ENCODE data around the gene UNCX. TPM values are rescaled to one million over a fixed set of nuclear protein-coding genes. Genes with fewer than 3 reads are reported as not detected.

The UNCX gene
- total and polyA plus RNA-seq, 9 of the 15 experiments (the other 6 are each of a cell fraction or from before 2014, with no cell fraction given): not detected

GRCh38 chr7:1275451-1276381 is 43.0 kb downstream of the UNCX start:
- H3K36me3 ChIP-seq (ENCODE audit: control insufficient read depth, insufficient read depth, low read length): no peaks in the 10 kb centered on the region
- no TSS peak for BruUV-seq (replicated peaks)
- DNase-seq (ENCODE audit: extremely low read depth in 1 of 4, low spot score in 3 of 4) (no peak), ATAC-seq (no peak), FAIRE-seq (no peak)
- ChIA-PET POLR2A (no interaction called here), CTCF (ENCODE audit: low intra/inter-chr PET ratio) (no interaction called here)
- H3K9me1 ChIP-seq (ENCODE audit: control insufficient read depth, insufficient read depth, low read length): no peaks in the 10 kb centered on the region
- H3K9ac ChIP-seq (ENCODE audit: insufficient read depth in 1 of 2, low read depth in 2 of 2, low read length in 2 of 2): no peak overlapping the region
- in situ Hi-C loops (cut with MboI) (no loop called here), intact Hi-C loops (cut with micrococcal nuclease) (no loop called here)
- peaks cover 2% of the 10 kb centered on the region; the same call in 1 of the 2 replicates for H3K9me3 ChIP-seq (replicated peaks; ENCODE audit: control insufficient read depth, insufficient read depth, low read depth, low read length)
- H3K27me3 ChIP-seq (ENCODE audit: control insufficient read depth in 2 of 2, insufficient read depth in 2 of 2, low read length in 2 of 2): peaks cover 6 to 40% of the 10 kb centered on the region in 2 experiments; a peak in 3 of 5 replicates
- no peak overlapping the region for H2AFZ ChIP-seq (ENCODE audit: low read depth, low read length)
- no peaks in the 10 kb centered on the region; the same call in 1 of the 2 replicates for H4K20me1 ChIP-seq (replicated peaks; ENCODE audit: control insufficient read depth, insufficient read depth, low read length)
- peaks cover 0 to 16% of the 10 kb centered on the region in 2 experiments; a peak in 2 of 5 replicates for H3K4me1 ChIP-seq (replicated peaks in 1 of 2; ENCODE audit: control insufficient read depth in 2 of 2, insufficient read depth in 2 of 2, low read length in 2 of 2)
- no peak overlapping the region for H3K27ac ChIP-seq (ENCODE audit: extremely low read depth, low read depth, low read length)
- H3K4me2 ChIP-seq (ENCODE audit: insufficient read depth, low read length): no peak overlapping the region
- 18% methylated on average over 40 of the region's 61 CpGs for WGBS (ENCODE audit: insufficient coverage, low coverage, missing lambda C conversion rate)
- H3K79me2 ChIP-seq (ENCODE audit: control insufficient read depth, insufficient read depth, low read length): no peaks in the 10 kb centered on the region
- no peak overlapping the region for H3K4me3 ChIP-seq
- TF ChIP-seq RBM22 (IDR thresholded peaks at IDR 0.05; ENCODE audit: low read depth, low read length, poor library complexity, severe bottlenecking): no peak
- no peak for TF ChIP-seq ZNF124 (CRISPR knock-in tag; IDR thresholded peaks at IDR 0.05)
- TF ChIP-seq GATA2 (CRISPR knock-in tag; IDR thresholded peaks at IDR 0.05): no peak
- TF ChIP-seq SP1 (CRISPR knock-in tag; IDR thresholded peaks at IDR 0.05): no peak
- no peak for TF ChIP-seq FOXP1 (CRISPR knock-in tag; IDR thresholded peaks at IDR 0.05)
- TF ChIP-seq HEY1 (CRISPR knock-in tag; IDR thresholded peaks at IDR 0.05; ENCODE audit: borderline replicate concordance): no peak
- no peak for TF ChIP-seq SMARCA4 (IDR thresholded peaks at IDR 0.05)
- TF ChIP-seq ZBTB43 (CRISPR knock-in tag; IDR thresholded peaks at IDR 0.05): no peak
- TF ChIP-seq MIER1 (IDR thresholded peaks at IDR 0.05; ENCODE audit: low read depth): no peak
- TF ChIP-seq, protein P1, sequence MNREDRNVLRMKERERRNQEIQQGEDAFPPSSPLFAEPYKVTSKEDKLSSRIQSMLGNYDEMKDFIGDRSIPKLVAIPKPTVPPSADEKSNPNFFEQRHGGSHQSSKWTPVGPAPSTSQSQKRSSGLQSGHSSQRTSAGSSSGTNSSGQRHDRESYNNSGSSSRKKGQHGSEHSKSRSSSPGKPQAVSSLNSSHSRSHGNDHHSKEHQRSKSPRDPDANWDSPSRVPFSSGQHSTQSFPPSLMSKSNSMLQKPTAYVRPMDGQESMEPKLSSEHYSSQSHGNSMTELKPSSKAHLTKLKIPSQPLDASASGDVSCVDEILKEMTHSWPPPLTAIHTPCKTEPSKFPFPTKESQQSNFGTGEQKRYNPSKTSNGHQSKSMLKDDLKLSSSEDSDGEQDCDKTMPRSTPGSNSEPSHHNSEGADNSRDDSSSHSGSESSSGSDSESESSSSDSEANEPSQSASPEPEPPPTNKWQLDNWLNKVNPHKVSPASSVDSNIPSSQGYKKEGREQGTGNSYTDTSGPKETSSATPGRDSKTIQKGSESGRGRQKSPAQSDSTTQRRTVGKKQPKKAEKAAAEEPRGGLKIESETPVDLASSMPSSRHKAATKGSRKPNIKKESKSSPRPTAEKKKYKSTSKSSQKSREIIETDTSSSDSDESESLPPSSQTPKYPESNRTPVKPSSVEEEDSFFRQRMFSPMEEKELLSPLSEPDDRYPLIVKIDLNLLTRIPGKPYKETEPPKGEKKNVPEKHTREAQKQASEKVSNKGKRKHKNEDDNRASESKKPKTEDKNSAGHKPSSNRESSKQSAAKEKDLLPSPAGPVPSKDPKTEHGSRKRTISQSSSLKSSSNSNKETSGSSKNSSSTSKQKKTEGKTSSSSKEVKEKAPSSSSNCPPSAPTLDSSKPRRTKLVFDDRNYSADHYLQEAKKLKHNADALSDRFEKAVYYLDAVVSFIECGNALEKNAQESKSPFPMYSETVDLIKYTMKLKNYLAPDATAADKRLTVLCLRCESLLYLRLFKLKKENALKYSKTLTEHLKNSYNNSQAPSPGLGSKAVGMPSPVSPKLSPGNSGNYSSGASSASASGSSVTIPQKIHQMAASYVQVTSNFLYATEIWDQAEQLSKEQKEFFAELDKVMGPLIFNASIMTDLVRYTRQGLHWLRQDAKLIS (CRISPR knock-in tag; IDR thresholded peaks at IDR 0.05): no peak
- no peak for TF ChIP-seq CBX1 (IDR thresholded peaks at IDR 0.05; ENCODE audit: low read depth)
